ENCODE data around the gene CYP4X1. TPM values are rescaled to one million over a fixed set of nuclear protein-coding genes. Genes with fewer than 3 reads are reported as not detected.
"Not testable (repeated sequence)": the region's sequence is repeated elsewhere in the genome, so short reads cannot be mapped to it uniquely, and the experiment has no call there.

Gene CYP4X1
- total RNA-seq, 2 experiments from 2014 or later, result not detected

DNA sequence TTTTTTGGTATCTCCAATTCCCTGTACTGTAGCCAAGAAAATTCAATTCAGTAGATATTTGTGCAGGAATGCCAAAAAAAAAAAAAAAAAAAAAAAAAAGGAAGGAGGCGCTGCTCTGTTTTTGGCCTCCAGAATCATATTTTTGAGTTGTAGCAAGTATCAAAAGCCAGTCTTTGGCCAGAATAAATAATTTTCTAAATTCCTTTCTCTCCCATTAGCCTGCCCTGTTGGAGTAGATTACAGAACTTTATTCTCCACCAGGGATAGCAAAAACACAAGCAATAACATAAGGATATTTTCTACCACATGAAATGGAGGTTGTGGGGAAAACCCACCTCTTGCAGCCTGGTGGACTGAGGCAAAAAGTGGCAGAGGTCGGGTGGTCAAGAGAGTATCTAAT, 2.4 kb upstream of the CYP4X1 start:
- Mint-ChIP-seq H3K4me3 (no peak overlapping the region), H3K27me3 (peaks cover 33% of the 10 kb centered on the region), H3K27ac (no peak overlapping the region), H3K36me3 (ENCODE audit: low read depth) (no peaks in the 10 kb centered on the region), H3K9me3 (ENCODE audit: low read depth) (no peaks in the 10 kb centered on the region), H3K4me1 (no peaks in the 10 kb centered on the region)
- DNase-seq (no peak), ATAC-seq (no peak)
- intact Hi-C loops (cut with DNase I, micrococcal nuclease), result no loop called here
- POLR2A ChIA-PET, result no interaction called here
- CTCF ChIA-PET, result no interaction called here

DNA sequence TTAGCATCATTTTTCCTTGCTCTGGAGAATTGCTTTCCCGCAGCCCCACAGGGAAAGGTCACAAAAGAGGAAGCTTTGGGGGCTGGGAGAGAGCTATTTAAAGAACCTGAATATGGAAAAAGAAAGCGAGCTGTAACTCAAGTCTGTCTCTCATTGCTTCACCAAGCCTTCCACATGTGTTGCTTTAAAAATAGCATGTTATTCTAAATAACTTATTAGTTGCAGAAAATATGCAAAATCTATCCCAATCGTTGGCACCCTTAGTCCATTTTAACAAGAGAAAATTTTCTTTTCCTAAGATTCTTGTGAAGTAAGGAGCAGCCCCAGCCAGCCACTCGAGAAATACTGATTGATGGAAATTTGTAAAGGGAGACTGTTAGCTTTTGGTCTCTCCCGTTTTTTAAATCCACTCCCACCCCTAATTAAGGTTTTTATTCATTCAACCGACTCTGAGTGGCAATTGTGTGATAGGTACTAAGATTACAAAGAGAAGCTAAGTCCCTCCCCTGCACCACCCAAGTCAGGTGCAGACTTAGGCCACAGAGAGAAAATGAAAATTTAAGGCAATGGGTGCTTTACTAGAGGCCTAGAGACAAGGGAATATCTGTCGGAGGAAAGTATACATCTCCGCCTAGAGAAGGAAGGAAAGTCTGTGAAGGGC, 802 bp downstream of the CYP4X1 start:
- Mint-ChIP-seq H3K4me3 (no peak overlapping the region), H3K36me3 (ENCODE audit: low read depth) (no peaks in the 10 kb centered on the region), H3K27me3 (peaks cover 30% of the 10 kb centered on the region), H3K4me1 (no peaks in the 10 kb centered on the region), H3K27ac (no peak overlapping the region), H3K9me3 (ENCODE audit: low read depth) (no peaks in the 10 kb centered on the region)
- DNase-seq (no peak), ATAC-seq (no peak)
- POLR2A ChIA-PET, result no interaction called here
- CTCF ChIA-PET, result no interaction called here
- intact Hi-C loops (cut with DNase I, micrococcal nuclease), result no loop called here

DNA sequence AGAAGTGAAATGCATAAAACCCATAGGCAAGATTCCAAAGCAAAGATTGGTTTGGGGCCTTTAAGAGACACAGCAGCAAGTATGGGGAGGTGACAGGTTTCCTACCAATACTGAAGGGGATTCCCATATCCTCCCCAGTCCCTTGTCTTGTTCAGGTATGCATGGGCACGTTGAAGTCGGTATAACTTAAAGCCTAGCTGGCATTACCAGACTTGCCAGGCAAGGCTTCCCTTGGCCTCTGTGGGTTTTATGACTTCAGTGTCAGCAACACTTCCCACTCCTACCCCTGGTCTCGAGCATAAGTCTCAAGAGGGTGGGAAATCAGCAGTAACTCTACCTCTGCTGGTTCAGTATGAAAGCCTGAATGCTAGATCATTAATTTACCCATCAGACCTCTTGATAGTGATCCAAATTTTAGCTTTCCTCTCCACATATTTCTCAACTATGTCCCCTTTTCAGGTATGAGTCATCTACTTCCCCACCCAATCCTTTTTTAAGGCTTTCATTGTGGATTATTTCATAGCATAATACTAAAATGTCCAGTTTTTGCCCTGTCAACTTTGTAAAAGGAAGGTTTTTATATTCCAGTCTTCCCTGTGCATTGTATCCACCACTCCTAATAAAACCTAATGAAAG, 6.8 kb downstream of the CYP4X1 start:
- ATAC-seq (no peak), DNase-seq (no peak)
- ChIA-PET CTCF (no interaction called here), POLR2A (no interaction called here)
- H3K4me3 Mint-ChIP-seq, result no peak overlapping the region
- peaks cover 22% of the 10 kb centered on the region for H3K27me3 Mint-ChIP-seq
- H3K9me3 Mint-ChIP-seq (ENCODE audit: low read depth), result no peaks in the 10 kb centered on the region
- H3K4me1 Mint-ChIP-seq, result no peaks in the 10 kb centered on the region
- intact Hi-C loops (cut with DNase I, micrococcal nuclease), result no loop called here
- no peaks in the 10 kb centered on the region for H3K36me3 Mint-ChIP-seq (ENCODE audit: low read depth)
- H3K27ac Mint-ChIP-seq, result no peak overlapping the region

DNA sequence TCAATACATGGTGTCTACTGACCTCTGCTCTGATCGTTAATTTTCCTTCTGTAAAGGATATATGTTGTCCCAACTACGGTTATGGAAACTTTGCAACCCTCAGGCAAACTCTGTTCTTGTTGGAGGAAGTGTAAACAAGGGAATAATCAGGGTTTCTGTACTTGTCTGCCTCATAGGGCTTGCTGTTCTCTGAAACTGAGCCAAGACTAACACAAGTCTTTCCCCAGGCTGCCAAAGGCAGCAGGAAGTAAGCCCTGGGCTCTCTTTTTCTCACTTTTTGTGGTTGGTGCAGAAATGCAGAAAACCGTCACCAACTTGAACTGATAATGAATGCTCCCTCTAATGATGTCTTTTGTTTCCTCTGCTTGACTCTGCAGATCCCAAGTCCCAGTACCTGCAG, 7.6 kb downstream of the CYP4X1 start:
- DNase-seq (no peak), ATAC-seq (no peak)
- peaks cover 20% of the 10 kb centered on the region for H3K27me3 Mint-ChIP-seq
- no peak overlapping the region for H3K27ac Mint-ChIP-seq
- H3K4me3 Mint-ChIP-seq, result no peak overlapping the region
- POLR2A ChIA-PET, result no interaction called here
- no peaks in the 10 kb centered on the region for H3K36me3 Mint-ChIP-seq (ENCODE audit: low read depth)
- CTCF ChIA-PET, result no interaction called here
- H3K9me3 Mint-ChIP-seq (ENCODE audit: low read depth), result no peaks in the 10 kb centered on the region
- intact Hi-C loops (cut with DNase I, micrococcal nuclease), result no loop called here
- no peaks in the 10 kb centered on the region for H3K4me1 Mint-ChIP-seq

DNA sequence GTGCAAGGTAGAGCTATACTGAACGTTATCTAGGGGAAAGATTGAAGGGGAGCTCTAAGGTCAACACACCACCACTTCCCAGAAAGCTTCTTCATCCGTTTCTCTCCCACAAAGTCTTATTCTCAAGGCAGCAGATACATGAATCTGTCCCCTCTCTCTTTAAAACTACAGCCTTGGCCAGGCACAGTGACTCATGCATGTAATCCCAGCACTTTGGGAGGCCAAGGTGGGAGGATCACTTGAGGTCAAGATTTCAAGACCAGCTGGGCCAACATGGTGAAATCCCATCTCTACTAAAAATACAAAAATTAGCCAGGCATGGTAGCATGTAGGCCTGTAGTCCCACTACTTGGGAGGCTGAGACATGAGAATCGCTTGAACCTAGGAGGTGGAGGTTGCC, 8.1 kb downstream of the CYP4X1 start:
- no peak for ATAC-seq
- Mint-ChIP-seq H3K4me3 (no peak overlapping the region), H3K36me3 (ENCODE audit: low read depth) (no peaks in the 10 kb centered on the region), H3K4me1 (no peaks in the 10 kb centered on the region), H3K27me3 (peaks cover 20% of the 10 kb centered on the region), H3K27ac (no peak overlapping the region), H3K9me3 (ENCODE audit: low read depth) (no peaks in the 10 kb centered on the region)
- POLR2A ChIA-PET, result no interaction called here
- DNase-seq, result no peak
- CTCF ChIA-PET, result no interaction called here
- intact Hi-C loops (cut with DNase I, micrococcal nuclease), result no loop called here

DNA sequence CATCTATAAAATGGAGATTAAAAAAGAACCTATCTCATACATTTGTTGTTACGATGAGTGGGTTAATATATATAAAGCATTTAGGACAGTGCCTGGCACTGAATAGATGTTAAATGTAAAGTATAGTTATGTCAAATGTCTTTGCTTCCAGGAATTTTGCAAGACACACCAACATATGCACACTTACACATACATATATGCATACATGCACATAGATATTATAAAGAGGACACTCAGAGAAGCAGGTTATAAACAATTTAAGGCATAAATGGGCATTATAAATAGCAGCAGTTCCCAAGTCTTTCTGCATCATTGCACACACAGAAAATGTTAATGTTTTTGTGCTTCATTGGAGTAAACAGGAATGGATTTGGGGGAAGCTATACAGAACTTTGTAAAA, 13.3 kb downstream of the CYP4X1 start:
- Mint-ChIP-seq H3K27ac (no peak overlapping the region), H3K36me3 (ENCODE audit: low read depth) (no peaks in the 10 kb centered on the region), H3K9me3 (ENCODE audit: low read depth) (no peaks in the 10 kb centered on the region), H3K27me3 (peaks cover 19% of the 10 kb centered on the region), H3K4me1 (no peaks in the 10 kb centered on the region), H3K4me3 (no peak overlapping the region)
- ChIA-PET CTCF (interaction anchor here (0.6 to 1.6 kb wide), 2 partner anchors 142 to 216 kb away, joined by 3 to 6 read pairs; no protein-coding TSS in a partner anchor), POLR2A (no interaction called here)
- ATAC-seq (no peak), DNase-seq (no peak)
- intact Hi-C loops (cut with DNase I, micrococcal nuclease), result no loop called here

DNA sequence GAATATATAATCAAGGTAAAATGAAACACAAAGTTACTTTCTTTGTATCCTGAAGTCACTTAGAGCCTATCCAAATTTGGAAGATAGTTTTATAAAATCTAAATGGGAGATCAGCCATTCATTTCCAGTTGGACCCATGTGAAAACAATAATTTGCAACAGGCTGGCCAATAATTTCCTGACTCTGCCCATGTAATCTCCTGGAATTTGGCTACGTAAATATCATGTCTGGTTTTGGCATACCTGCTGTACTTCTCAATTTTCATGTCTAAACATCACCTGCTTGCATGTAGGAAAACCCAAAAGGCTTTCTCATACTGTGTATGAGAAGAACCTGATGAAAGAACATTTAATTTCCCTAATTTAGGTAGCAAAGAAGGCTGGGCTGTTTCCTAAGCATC, 35.9 kb downstream of the CYP4X1 start:
- Mint-ChIP-seq H3K9me3 (ENCODE audit: low read depth) (peaks cover 8% of the 10 kb centered on the region), H3K27me3 (peaks cover 26% of the 10 kb centered on the region), H3K36me3 (ENCODE audit: low read depth) (peaks cover 2% of the 10 kb centered on the region), H3K27ac (no peak overlapping the region), H3K4me1 (no peaks in the 10 kb centered on the region), H3K4me3 (no peak overlapping the region)
- CTCF ChIA-PET, result no interaction called here
- ATAC-seq, result no peak
- intact Hi-C loops (cut with DNase I, micrococcal nuclease), result no loop called here
- DNase-seq, result no peak
- POLR2A ChIA-PET, result no interaction called here

DNA sequence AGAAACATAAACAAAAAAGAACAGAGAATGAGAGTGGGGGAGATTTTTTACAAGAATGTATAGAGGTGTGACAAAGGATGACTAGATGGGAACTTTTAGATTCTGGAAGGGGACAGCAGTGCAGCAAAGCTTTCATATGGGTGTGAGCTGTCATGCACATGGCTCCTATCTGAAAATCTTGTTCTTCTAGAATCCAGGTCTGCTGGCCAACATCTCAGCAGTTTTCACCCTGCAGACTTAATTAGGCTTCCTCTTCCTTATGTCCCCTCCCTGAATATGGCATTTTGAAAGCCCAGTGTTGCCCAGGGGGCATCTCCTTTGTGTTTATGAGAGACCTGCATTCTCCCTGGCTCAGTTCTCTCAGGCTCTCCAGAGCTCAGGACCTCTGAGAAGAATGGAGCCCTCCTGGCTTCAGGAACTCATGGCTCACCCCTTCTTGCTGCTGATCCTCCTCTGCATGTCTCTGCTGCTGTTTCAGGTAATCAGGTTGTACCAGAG, 43.7 kb downstream of the CYP4X1 start, which contains the start of gene CYP4Z1:
Gene CYP4Z1, plus strand, starts transcription at position 135 of the 498 bp plus-strand sequence. Its CDS starts 260 bp downstream, at position 395.
- H3K4me1 Mint-ChIP-seq, result no peaks in the 10 kb centered on the region
- no peak within 1 kb of the TSS for H3K27ac Mint-ChIP-seq
- H3K9me3 Mint-ChIP-seq (ENCODE audit: low read depth), result no peaks in the 10 kb centered on the region
- DNase-seq (no peak), ATAC-seq (no peak)
- H3K27me3 Mint-ChIP-seq, result peaks cover 18% of the 10 kb centered on the region
- CTCF ChIA-PET, result no interaction called here
- POLR2A ChIA-PET, result no interaction called here
- intact Hi-C loops (cut with DNase I, micrococcal nuclease), result no loop called here
- no peaks in the 10 kb centered on the region for H3K36me3 Mint-ChIP-seq (ENCODE audit: low read depth)
- no peak within 1 kb of the TSS for H3K4me3 Mint-ChIP-seq

DNA sequence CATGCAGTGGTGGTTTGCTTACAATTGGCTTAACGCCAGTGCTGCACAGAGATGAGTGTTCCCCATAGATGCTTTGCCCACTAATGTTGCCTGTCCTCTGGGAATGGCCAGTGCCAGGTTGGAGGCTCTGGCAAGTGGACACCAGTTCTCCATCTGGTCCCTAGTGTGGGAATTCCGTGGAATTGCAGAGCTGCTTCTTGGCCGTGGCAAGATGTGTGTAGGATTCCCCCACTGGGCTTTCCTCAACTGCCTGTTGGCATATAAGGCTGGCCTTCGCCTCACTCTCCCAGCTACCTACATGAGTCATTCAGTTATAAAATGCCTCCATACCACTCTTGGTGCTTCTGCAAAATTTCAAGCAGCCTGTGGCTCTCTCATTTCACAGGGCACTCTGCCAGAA, 45.6 kb downstream of the CYP4X1 start:
- H3K27ac Mint-ChIP-seq; CTCF ChIA-PET; H3K9me3 Mint-ChIP-seq (ENCODE audit: low read depth); H3K4me1 Mint-ChIP-seq; H3K36me3 Mint-ChIP-seq (ENCODE audit: low read depth); ATAC-seq; intact Hi-C loops (cut with DNase I, micrococcal nuclease); H3K4me3 Mint-ChIP-seq; POLR2A ChIA-PET; DNase-seq: not testable (repeated sequence)
- H3K27me3 Mint-ChIP-seq, result peaks cover 12% of the 10 kb centered on the region

DNA sequence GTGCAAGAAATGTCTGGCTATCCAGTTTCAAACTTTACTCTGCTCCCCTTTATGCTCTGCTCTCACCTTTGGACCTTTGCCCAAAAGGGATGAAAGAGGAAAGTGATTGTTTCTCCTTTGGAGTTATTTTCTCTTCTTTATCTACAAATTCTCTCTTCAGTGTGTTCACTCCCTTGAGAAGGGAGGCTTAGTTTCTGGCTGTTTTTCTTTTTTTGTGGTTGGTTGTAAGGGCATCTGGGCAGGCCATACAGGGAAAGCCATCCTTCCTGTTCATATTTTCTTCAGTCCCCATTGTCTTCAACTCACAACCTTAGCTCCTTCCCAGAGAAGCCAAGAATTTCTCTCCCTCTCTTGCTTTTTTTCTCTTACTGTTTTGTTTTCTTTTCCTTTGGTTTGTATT, 46.0 kb downstream of the CYP4X1 start:
- H3K36me3 Mint-ChIP-seq (ENCODE audit: low read depth); POLR2A ChIA-PET; CTCF ChIA-PET; ATAC-seq; H3K4me1 Mint-ChIP-seq; H3K27me3 Mint-ChIP-seq; H3K27ac Mint-ChIP-seq; H3K4me3 Mint-ChIP-seq; DNase-seq; intact Hi-C loops (cut with DNase I, micrococcal nuclease); H3K9me3 Mint-ChIP-seq (ENCODE audit: low read depth): not testable (repeated sequence)

DNA sequence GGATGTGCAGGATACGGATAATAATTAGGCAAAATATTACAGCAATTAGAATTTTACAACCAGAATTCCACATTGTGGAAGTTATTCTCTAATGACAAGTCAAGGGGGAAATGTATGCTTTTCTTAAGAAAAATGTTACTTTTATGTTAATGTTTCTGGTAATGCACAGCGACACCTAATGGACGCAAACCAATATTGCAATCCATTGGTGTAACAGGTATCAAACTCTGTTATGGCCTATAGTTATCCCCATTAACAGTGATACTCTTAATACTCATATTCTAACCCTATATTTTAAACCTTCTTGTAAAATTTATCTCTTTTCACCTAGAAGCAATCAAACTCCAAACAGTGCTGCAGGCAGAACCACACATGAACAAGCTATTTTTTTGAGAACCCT, 65.9 kb downstream of the CYP4X1 start:
- H3K4me3 Mint-ChIP-seq; H3K27me3 Mint-ChIP-seq; CTCF ChIA-PET; H3K36me3 Mint-ChIP-seq (ENCODE audit: low read depth); intact Hi-C loops (cut with DNase I, micrococcal nuclease); ATAC-seq; H3K4me1 Mint-ChIP-seq; H3K27ac Mint-ChIP-seq; POLR2A ChIA-PET; H3K9me3 Mint-ChIP-seq (ENCODE audit: low read depth): not testable (repeated sequence)
- DNase-seq, result peak; percentile 56

DNA sequence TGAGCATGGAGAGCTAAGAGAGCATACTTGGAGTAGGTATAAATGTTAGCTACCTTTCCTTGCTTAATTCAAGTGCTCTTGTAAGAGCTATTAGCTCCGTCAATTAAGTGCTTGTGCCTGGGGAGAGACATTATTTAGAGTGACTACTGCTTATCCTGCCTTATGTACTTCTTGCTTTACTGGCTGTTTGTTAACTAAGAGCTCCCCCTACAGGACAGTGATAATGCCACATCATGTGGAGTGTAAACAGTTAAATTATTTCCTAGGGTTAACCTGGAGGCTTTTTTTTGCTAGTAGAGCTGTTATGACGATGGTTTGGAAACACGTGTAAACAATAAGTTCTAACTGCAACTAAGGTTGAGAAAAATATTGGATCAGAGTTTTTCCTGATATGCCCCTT, 68.0 kb downstream of the CYP4X1 start:
- ATAC-seq; H3K27ac Mint-ChIP-seq; CTCF ChIA-PET; H3K4me3 Mint-ChIP-seq; H3K4me1 Mint-ChIP-seq; H3K9me3 Mint-ChIP-seq (ENCODE audit: low read depth); H3K27me3 Mint-ChIP-seq; H3K36me3 Mint-ChIP-seq (ENCODE audit: low read depth); POLR2A ChIA-PET; DNase-seq: not testable (repeated sequence)
- intact Hi-C loops (cut with DNase I, micrococcal nuclease), result loop anchor here in 1 of 2 experiments (10.0 kb wide), 1 partner anchor 227 kb away; no protein-coding TSS in a partner anchor
